Measurements from ENCODE around the gene TRAK1.

Gene TRAK1

DNA sequence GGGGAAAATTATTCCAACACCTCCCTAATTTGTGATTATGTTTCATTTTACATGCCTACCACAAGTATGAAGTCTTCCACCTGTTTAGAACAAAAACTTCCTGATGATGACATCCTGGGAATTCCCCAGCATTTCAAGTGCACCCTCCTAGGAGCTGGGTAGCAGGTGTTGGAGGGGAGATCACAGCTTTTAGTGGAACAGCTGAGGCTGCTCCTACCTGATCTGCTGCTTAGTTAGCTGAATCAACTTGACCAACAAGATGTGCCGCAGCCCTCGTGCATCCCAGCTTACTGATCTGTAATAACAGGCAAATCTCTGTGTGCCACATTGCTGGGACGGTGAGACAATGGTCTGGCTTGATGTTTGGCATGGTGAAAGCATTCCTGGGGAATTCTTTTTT lies 29.7 kb downstream of the TRAK1 start:
- in situ Hi-C loops (cut with MboI; ENCODE audit: low sequenced_read_pairs, unreplicated experiment), result loop anchor here (25.0 kb wide), 1 partner anchor 316 kb away; no protein-coding TSS in a partner anchor
- DNase-seq (ENCODE audit: low spot score), result no peak
- TF ChIP-seq, protein P1, sequence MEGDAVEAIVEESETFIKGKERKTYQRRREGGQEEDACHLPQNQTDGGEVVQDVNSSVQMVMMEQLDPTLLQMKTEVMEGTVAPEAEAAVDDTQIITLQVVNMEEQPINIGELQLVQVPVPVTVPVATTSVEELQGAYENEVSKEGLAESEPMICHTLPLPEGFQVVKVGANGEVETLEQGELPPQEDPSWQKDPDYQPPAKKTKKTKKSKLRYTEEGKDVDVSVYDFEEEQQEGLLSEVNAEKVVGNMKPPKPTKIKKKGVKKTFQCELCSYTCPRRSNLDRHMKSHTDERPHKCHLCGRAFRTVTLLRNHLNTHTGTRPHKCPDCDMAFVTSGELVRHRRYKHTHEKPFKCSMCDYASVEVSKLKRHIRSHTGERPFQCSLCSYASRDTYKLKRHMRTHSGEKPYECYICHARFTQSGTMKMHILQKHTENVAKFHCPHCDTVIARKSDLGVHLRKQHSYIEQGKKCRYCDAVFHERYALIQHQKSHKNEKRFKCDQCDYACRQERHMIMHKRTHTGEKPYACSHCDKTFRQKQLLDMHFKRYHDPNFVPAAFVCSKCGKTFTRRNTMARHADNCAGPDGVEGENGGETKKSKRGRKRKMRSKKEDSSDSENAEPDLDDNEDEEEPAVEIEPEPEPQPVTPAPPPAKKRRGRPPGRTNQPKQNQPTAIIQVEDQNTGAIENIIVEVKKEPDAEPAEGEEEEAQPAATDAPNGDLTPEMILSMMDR (IDR thresholded peaks at IDR 0.05; ENCODE audit: borderline replicate concordance, control extremely low read depth, extremely low read depth, insufficient read depth, missing control alignments), result no peak

DNA sequence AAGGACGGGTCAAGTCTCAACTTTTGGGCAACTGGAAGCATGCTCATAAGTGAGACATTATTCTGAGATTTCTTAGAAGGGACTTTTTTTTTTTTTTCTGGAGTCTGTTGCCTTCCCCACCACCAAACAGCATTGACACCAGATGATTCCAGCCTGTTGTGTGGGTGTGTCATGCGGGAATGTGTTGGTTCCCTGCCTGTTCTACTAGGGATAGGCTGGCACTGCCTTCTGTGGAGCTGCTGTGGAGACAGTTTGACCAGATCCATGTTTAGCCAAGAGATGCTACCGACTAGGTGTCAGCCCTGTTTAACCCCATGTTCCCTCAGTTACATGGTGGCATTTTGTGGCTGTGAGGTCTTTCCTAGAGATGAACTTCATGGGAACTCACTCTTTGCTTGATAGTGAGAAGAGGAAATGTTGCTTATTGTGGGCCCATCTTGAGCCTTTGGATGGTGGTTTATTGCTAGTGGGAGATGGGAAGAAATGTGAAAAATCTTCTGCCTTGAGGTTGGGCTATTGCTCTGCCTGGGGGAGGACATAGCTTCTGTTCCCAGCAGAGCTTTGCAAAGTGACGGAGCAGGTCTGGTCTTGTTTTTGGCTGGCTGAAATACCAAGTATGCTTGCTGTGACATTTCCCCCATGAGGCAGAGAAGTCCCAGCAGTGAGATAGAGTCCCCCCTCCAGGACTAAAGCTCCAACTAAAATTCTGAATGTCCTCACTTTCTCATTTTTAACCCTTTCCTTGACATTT lies 31.3 kb downstream of the TRAK1 start:
- DNase-seq (ENCODE audit: low spot score), result peak; percentile 49

DNA sequence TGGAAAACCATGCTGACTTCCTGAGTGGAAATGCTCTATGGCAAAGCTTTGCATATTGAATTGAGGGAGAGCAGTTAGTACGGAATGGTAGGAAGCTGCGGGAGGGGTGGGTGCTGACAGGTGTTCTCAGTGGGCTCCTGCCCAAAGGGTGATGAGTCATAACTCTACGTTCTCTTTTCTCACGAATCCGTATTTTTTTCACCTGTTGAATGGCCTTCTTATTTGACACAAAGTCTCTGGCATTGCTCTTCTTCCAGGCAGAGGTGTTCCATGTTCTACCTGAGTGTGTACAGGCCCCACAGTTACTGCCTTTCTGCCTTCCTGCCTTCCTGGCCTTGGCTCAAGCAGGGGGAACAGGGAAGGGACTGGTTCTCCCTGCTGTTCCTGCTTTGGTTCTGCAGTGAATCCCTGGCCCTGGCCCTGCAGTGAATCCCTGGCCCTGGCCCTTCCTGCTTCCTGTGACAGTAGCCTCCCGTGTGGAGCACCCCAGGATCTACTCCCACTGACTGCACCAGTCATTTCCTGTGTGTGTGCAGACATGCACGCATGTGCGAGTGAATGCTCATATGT lies 31.9 kb downstream of the TRAK1 start:
- TF ChIP-seq, protein P1 (IDR thresholded peaks at IDR 0.05; ENCODE audit: borderline replicate concordance, control extremely low read depth, extremely low read depth, insufficient read depth, missing control alignments), result no peak
- DNase-seq (ENCODE audit: low spot score), result peak; percentile 44
- in situ Hi-C loops (cut with MboI; ENCODE audit: low sequenced_read_pairs, unreplicated experiment), result loop anchor here (25.0 kb wide), 1 partner anchor 314 kb away; no protein-coding TSS in a partner anchor

More for the DNA sequence above, 31.3 kb downstream of the TRAK1 start:
- in situ Hi-C loops (cut with MboI; ENCODE audit: low sequenced_read_pairs, unreplicated experiment), result loop anchor here (25.0 kb wide), 1 partner anchor 315 kb away; no protein-coding TSS in a partner anchor
- TF ChIP-seq, protein P1 (IDR thresholded peaks at IDR 0.05; ENCODE audit: borderline replicate concordance, control extremely low read depth, extremely low read depth, insufficient read depth, missing control alignments), result no peak

DNA sequence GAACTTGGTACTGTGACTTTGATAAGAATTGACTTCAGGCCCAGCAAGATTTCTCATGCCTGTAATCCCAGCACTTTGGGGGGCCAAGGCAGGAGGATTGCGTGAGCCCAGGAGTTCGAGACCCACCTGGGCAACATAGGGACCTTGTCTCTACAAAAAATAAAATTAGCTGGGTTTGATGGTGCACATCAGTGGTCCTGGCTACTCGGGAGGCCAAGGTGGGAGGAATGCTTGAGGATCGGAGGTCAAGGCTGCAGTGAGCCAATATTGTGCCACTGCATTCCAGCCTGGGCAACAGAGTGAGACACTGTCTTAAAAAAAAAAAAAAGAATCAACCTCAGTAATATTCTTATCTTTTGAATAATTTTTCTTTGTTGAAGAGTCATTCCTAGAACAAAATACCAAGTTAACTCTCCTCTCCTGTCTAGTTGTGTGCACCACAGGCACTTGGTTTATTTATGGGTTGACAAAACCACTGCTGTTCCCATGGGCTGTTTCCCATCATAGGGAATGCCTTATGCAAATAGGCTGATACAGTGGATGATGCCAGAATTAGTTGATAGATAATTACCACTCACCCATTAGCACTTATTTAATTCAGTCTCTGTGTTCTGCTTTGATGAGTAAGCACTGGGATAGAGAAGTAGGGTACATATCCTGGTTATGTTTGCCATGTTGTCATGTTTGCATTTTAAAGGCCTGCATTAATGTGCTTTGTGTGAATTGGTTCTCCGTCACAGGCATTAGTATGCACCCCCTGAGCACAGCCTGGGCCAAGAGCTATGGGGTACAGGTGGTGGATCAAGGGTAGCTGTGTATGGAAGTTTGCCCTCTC lies 32.9 kb downstream of the TRAK1 start:
- TF ChIP-seq, protein P1 (IDR thresholded peaks at IDR 0.05; ENCODE audit: borderline replicate concordance, control extremely low read depth, extremely low read depth, insufficient read depth, missing control alignments), result no peak
- in situ Hi-C loops (cut with MboI; ENCODE audit: low sequenced_read_pairs, unreplicated experiment), result loop anchor here (25.0 kb wide), 1 partner anchor 313 kb away; no protein-coding TSS in a partner anchor
- no peak for DNase-seq (ENCODE audit: low spot score)

DNA sequence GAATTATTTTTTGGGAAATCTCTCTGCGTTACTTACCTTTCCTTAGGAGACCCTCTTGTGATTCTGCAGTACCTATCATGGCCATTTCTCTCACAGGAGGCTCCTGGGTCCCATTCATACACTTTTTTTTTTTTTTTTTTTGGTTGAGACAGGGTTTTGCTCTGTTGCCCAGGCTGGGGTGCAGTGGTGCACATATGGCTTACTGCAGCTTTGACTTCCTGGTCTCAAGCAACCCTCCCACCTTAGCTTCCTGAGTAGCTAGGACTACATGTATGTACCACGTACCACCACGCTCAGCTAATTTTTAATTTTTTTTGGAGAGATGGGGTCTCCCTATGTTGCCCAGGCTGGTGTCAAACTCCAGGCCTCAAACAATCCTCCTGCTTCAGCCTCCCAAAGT lies 36.1 kb downstream of the TRAK1 start:
- in situ Hi-C loops (cut with MboI; ENCODE audit: low sequenced_read_pairs, unreplicated experiment), result no loop called here
- TF ChIP-seq, protein P1 (IDR thresholded peaks at IDR 0.05; ENCODE audit: borderline replicate concordance, control extremely low read depth, extremely low read depth, insufficient read depth, missing control alignments), result no peak
- no peak for DNase-seq (ENCODE audit: low spot score)

DNA sequence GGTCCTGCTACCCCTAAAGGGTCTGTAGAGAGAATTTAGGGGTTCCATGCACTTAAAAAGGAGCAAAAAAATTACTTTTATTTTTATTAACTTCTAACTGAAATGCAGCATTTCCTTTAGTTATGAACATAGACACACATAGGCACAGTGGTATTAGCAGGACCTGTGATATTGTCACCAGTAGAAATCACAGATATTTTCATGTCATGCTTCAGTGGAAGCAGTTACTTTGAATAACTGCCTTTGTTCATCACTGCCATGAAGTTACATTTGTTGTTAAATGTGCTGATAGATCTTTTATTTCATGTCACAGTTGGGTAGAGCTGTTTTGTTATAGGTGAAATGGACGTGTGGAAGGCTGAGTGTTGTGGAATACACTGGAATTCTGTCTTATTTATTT lies 37.4 kb downstream of the TRAK1 start:
- TF ChIP-seq, protein P1 (IDR thresholded peaks at IDR 0.05; ENCODE audit: borderline replicate concordance, control extremely low read depth, extremely low read depth, insufficient read depth, missing control alignments), result no peak
- no peak for DNase-seq (ENCODE audit: low spot score)
- in situ Hi-C loops (cut with MboI; ENCODE audit: low sequenced_read_pairs, unreplicated experiment), result no loop called here

Data from GM13976 (cell line).